Activated naive CD4-positive, alpha-beta T cell treated with Interleukin-2 at 50 U/mL for 16 hours (primary cell): ENCODE data around the gene TMEM181.
"Not testable (repeated sequence)": the region's sequence is repeated elsewhere in the genome, so short reads cannot be mapped to it uniquely, and the experiment has no call there.

Experiments
- DNase-seq: peaks from one replicate; pipeline ENCODE4 v3.0.0-alpha.2; 2020

TMEM181 gene

DNA sequence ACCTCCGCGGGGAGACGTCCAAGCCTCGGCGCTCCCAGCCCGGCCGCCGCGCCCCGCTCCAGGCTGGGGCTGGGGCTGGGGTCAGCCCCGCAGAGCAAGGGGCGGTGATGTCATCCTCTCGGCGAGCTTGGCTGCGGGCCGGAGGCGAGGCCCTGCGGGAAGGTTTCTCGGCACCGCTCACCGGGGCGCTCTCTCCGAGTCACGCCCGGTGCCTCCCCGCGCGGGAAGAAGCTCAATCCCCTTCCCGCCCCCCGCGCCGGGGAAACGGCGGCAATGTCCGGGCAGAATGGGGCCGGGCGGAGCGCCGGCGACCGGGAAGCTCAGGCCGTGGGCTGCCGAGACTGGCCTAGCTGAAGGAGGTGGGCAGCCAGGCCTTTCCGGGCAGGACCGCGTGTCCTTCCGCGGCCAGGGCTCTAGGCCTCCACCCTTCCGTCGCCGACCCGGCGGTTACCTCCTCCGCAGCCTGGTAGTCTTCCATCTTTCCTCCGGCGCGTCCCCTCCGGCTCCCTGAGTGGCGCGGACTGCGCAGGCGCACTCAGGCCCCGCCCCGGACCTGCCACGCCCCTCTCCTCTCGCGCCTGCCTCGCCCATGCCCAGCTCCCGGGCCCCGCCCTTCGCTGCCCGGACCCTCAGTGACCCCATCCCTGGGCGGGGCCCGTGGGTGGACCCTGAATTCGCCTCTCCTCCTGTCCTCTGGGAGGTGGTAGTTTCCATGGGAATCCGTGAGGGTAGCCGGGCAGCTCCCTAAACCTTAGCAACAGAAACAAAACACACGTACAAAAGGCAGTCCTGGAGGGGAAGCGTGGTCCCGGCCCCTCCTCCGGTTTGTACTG is 84.6 kb downstream of the TMEM181 start, which contains the start of gene DYNLT1:
Gene DYNLT1, minus strand, starts transcription at position 513 of the 833 bp plus-strand sequence. Its CDS starts 35 bp downstream, at position 478.
- DNase-seq = peak; percentile 91

DNA sequence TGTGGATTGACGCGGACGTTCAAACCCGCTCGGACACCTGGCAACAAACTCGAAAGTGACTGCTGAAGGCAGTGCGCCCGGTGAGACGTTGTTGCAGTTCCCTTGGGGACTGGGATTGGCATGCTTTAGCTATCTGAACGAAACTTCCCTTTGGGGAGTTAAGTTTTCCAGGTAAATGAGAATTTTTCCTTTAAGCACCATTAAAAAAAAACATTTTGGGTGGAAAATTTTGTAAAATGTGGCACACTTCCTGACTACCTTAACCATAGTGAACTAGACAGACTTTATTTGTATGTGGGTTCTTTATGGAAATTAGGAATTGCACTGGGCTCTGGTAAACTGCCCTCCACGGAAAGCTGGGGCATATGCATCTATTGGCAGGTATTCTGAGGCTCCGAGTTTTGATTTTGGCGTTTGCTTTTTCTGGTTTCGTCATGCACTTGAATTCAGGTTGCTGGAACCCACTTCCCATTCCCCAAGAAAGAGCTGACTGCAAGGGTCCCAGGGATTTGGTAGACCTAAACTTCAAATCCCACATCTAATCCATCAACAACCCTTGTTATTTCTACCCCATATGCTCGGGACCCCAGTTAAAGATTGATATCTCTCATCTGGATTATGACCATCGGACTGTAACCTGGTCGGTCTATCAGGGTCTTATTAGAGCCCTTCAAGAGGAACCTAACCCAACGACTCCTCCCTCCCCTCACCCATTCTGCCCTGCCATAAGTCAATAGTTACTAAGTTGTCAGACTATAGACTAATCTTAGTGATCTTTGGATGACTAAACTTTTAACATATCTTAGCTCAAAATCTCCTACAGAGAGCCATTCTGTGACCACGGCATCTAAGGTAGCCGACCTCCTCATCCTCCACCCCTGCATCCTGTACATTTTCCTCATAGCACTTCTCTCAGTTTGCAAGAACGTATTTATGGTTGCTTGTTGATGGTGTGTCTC is 85.5 kb downstream of the TMEM181 start:
- peak; percentile 28 for DNase-seq

DNA sequence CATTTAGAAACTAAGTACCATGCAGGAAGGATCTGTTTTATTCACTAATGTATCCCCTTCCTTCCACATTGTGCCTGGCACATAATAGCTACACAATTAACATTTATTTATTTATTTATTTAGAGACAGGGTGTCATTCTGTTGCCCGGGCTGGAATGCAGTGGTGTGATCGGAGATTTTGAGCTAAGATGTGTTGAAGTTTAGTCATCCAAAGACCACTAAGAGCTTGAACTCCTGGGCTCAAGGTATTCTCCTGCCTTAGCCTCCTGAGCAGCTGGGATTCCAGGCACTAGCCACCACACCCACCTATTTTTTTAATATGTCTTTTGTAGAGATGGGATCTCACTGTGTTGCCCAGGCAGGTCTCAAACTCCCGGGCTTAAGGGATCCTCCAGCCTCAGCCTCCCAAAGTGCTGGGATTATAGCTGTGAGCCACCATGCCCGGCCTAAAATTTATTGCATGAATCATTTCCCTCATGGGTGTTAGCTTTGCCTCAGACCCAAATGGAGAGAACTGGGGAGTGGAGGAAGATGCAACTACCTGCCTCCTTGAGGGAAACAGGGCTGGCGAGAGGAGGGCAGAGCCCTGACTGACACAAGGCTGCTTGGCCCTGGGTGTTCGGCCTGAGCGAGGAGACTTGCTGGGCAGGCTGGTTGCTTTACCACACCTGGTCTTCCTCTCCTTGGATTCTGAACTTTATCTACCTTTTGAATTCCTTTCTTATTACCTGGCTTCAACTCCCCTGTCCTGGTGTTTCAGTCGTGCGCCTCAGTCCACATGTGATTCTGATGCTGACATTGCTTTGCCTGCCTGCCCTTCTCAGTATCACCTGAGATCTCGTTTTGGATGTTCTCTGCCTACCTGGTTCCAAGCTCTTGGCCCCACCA is 86.4 kb downstream of the TMEM181 start:
- no peak for DNase-seq

DNA sequence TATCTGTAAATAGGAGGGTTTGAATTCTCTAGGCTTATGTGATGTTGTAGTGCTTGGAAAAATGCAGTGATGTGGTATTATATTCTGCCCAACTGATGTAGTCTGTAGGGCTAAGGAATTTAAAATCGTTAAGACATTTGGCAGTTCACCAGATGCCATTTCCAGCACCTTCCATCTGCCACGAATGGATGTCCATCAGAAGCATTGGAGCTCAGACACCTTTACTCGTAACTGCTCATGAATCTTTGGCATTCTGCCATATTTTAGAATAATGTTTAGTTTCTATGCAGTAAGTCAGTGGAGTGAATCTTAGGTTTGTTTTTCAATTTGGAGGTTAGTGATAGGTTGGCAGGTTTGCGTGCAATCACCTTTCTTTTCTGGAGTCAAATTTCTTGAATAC is 87.6 kb downstream of the TMEM181 start:
- no peak for DNase-seq

DNA sequence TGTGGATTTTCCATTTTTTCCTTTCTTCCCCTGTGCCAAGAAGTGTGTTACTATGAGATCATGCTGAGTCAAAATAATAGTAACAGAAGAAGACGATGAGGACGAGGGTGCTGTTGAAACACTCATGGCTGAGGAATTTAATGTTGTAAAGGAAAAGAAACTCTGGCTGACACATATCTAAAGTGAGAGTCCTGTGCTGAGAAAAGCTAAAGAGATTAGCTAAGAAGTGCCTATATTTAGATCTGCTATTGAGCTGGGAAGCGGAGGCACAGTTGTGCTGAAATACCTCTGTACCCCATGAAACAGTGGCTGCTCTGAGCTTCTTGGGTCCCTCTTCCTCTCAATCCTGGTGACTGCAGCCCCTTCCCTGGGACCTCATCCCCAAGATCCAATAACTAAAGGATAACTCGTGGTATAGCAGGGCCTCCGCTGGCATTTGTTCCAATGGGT is 88.8 kb downstream of the TMEM181 start:
- DNase-seq = peak; percentile 32

DNA sequence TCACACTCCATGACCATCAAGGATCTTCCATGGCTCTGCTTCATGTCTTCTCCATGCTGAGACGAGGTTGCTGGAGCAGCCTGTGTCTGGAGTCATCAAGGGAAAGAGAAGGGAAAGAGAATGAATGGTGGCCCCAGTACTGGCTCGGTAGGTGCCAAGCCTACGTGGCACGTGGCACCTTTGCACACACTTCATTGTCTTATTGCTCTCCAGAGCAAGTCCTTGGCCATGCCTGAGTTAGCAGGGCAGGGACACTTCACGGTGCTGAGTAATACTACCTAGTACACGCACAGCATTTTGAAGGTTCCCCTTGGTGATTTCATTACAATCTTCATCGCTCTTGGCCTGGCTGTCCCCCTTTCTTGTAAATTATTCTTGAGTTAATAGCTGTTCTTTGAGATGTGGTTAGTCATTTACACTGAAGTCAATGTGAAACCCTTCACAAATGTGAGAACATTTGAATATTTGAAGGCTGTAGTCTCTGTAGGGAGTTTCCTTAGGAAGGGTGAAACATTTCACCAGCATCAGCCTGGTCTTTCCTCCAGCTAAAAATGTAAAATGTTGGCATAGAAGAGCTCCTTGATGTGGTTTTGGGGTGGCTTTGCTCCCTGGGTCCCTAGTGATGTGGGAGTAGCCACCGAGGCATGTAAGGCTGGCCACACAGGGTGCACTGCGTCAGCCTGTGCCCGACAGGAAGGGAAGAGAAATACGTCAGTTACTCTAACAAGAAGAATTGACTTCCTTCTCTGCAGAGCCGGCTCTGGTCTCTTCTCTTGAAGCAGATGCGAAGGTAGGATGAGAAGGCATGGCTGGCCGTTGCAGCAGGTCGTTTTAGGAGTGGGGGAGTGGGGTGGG is 89.6 kb downstream of the TMEM181 start, which contains the start of gene SYTL3:
Gene SYTL3, plus strand, starts transcription at position 766 of the 855 bp plus-strand sequence. CDS start 13,215 bp downstream, outside the sequence.
- DNase-seq = peak; percentile 85

DNA sequence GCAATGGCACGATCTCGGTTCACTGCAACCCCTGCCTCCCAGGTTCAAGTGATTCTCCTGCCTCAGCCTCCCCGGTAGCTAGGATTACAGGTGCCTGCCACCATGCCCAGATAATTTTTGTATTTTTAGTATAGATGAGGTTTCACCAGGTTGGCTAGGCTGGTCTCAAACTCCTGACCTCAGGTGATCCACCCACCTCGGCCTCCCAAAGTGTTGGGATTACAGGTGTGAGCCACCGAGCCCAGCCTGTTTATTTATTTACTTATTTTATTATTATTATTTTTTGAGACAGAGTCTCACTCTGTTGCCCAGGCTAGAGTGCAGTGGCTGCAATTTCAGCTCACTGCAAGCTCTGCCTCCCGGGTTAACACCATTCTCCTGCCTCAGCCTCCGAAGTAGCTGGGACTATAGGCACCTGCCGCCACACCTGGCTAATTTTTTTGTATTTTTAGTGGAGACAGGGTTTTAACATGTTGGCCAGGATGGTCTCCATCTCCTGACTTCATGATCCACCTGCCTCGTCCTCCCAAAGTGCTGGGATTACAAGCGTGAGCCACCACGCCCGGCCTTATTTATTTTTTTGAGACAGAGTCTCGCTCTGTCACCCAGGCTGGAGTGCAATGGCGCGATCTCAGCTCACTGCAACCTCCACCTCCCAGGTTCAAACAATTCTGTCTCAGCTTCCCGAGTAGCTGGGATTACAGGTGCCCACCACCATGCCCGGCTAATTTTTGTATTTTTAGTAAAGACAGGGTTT is 92.3 kb downstream of the TMEM181 start:
- not testable (repeated sequence) for DNase-seq

DNA sequence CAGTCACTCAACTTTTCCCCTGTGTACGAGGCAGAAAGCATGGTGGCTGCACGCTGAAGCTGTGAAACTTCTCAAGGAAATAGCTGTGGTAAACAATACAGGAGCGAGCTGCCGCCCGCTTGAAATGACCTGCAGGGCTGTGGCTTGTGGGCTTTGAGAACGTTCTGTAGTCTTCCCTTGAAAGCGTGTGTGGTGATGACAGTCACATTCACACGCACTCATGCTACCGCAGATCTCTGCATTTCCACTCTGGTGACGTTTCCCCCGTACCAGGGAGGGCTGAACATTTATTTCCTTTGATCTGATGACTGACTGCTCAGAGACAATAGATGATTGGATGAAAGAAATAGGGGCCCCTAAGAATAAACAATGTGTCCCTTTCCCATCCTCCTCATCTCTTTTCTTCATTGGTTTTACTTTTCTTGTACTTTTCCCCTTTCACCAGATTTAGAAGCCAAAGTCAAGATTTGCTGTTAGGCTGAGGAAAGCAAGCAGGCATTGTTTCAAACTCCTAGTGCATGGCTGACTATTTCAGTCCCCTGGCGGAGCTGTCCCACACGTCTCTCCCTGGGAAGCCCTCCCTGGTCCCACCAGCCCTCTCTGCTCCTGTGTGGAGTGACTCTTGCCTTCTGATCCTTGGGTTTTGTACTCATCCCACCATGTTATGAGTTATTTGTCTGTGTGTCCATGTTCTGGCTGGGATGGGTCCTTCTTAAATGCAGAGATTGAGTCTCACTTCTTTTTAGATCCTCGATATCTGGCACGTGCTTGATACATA is 93.9 kb downstream of the TMEM181 start:
- DNase-seq = peak; percentile 89

DNA sequence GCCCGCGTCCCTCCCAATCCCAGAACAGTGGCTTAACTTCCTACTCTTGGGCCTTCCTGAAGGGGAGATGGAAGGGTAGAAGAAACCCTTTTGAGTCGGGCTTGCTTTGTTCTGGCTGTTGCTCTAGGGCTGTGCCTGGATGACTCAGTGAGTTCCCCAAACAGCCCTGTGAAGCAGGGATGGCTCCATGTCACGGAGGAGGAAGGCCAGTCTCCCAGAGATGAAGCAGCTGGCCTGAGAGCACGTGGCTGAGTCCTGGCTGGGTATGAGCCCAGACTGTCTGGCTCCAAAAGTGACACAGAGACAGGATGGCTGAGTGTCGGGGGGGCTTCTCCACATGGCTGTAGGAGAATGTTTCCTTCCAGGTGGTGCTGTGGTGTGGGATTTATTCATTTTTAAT is 94.6 kb downstream of the TMEM181 start:
- no peak for DNase-seq

DNA sequence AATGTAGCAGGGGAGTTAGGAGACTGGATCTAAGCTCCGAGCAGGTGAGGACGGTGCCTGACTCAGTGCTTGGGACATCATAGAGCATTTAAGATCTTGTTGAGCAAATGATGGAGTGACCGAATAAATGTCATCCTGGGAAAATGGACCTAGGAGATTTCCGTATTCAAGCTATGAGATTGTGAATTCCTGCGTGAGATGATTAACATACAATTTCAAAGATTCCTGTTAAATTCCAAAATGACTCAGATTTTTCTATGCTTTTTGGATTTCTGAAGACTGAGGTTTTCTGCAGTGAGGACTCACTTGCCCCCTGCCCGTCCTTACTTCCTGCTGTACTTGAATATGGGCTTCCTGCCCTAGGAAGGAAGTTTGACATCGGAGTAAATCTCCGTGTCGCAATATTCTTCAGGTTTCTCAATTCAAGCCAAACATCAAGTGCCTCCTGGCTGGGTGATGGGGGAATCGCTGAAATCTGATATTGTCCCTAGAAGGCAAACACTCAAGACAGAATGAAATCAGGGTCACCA is 95.1 kb downstream of the TMEM181 start:
- DNase-seq = no peak

DNA sequence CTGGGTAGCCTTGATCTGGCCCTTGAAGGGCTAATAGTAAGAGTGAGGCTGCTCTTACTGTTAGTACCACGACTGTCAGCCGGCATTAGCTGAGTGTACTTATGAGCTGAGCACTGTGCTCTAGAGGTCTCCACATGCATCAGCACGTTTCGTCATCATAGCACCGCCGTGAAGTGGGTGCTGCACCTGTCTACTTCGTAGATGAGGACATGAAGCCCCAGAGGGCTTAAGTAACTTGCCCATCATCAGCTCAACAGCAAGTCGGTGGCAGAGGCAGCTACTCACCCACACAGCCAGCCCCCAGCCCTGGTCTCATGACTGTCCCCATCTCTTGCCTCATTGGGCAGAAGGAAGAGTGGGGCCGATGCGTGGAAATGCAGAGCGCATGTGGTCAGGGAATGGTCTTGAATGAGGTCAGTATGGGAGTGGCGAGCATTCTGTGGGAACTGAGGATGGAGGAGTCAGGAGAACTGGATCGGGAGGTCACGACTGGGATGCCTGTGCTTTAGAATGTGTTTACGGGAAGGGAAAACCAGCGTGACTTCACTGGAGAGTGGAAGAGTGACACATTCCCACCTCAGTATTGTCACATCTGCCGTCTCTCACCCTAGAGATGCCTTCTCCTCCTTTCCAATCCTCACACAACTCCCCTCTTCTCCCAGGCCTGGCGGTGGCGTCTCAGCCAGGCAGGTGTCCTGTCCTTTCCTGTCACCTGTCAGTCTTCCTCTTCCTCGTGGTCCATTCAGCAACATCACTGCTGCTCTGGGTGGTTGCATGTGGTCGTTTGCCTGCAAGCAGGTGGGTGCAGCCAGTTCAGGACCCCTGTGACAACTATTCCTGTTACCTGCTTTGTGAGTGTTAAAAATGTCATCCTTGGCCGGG is 95.9 kb downstream of the TMEM181 start:
- DNase-seq = no peak

DNA sequence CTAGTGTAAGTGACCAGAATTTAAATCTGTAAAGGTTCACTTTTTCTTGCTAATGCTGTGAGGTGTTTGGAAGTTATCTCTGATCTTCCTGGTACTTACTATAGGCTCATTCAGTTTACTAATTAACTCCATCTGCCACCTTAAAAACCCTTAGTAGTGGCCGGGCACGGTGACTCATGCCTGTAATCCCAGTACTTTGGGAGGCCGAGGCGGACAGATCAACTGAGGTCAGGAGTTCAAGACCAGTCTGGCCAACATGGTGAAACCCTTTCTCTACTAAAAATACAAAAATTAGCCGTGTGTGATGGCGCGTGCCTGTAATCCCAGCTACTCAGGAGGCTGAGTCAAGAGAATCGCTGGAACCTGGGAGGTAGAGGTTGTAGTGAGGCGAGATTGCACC is 97.1 kb downstream of the TMEM181 start:
- not testable (repeated sequence) for DNase-seq

DNA sequence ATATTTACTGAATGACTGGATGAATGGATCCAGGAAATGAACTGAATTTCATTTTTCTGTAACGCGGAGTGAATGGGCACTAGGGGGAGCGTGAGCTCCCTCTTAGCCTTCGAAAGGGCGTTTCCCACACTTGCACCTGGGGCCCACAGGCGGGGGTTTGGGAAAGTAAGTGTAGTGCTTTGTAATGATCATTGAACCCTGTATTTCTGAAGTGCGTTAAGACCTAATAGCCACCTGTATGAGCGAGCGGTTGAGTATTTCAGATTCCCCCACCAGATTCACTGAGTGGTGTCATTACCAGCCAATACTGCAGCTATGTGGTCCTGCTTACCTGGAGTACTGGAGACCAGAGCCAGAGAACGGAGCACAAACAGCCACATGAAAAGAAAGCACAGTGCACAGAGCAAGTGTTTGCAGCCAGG is 100.5 kb downstream of the TMEM181 start:
- DNase-seq = peak; percentile 42

DNA sequence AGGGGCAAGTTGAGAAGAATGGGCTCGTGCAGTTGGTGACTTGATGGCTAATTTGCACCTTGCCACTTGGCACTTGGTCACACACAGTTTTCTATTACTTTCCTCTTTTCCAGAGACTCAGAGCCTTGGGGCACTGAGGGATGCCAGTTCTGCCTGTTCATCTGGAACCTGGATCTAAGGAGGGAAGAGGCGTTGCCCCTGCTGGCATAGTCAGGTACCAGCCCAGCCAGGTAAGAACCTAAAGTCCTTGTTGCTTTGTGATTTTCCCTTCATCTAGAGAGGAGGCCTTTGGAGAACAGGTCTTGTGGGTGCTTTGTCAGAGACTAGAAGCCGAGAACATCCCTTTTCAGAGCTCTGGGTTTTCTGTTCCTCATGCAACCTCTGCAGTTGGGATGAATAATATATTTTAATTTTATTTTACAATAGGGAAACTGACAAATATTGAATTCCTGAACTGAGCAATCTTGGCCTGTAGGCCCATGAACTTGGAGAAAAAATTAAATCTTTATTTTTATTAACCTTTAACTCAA is 101.3 kb downstream of the TMEM181 start:
- DNase-seq = no peak

DNA sequence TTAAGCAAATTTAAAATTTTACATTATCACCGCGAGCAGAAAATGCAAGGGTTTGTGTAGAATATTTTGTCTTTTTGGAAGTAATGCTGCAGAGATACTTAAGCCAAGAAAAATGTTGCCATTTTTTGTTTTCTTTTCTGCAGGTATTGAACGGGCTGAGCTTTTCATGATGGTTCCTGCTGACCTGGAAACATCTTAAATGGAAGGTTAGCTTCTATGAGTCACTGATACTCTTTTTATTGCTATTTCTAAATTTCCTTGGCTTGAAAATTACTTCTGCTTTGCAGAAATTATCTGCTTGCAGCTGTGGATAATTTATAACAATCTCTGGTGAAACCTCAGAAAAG is 102.7 kb downstream of the TMEM181 start:
- DNase-seq = no peak

DNA sequence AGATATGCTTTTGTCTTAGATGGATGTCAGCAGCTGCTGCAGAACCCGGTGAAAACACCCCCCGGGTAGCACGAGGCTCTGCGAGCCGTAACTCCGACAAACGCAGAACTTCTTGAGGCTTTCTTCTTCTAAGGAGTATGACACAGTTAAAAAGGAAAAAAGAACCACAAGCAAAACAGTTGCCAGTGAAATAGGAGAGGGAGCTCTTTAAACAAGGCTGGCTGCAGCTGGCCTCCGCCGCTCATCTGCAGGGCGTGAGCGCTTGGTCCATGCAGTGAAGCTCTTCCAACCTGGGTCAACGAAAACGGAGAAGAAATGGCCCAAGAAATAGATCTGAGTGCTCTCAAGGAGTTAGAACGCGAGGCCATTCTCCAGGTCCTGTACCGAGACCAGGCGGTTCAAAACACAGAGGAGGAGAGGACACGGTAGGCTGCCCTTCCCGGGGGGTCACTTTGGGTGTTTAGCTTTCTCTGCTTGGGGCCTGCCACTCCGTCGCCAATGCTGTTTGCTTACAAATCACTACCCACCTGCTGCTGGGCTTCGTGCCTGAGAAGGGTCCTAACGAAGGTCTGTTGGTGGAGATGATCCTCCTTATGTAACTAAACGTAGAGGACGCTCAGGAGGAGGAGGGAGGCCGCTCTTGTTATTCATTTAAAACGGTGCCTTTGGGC is 103.2 kb downstream of the TMEM181 start:
- no peak for DNase-seq

DNA sequence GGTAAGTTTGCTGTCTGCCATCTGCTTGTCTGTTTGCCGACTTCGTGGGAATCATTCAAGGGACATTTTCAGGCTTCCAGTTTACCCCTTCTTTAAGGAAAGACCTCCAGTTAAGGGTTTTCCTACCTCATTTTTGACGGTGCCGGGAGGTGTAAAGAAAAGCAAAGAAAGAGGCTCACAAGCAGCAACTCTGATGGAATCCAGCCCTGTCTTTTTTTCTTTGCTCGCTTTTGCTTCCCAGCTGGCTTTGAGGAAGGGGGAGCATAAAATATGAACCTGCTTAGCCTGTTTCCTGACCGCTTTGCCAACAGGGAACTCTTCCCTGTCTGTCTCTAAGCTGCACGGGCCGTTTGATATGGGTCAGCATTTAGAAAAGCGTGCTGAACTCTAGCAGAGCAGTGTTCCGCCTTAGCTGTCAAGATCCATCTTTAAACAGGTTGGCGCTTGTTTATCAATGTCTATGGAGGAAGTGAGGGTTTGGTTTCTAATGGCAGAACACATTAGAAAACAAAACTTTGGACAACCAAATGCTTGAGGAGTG is 103.8 kb downstream of the TMEM181 start:
- DNase-seq = no peak
